H1 (cell line): ENCODE measurements around the gene SRSF9. TPM values are rescaled to one million over a fixed set of nuclear protein-coding genes. Genes with fewer than 3 reads are reported as not detected.
A peak's percentile ranks its signal among the peaks of the same experiment; 100 is the strongest.

Experiments
- CTCF ChIA-PET: fragments of 300-600 bp; sonication (Branson Sonifier 250); formaldehyde crosslinking; loops from one replicate; lab custom pipeline; 2021; ENCODE audit not compliant: partially characterized antibody; lab: Charles Lee
- POLR2A ChIA-PET: fragments of 300-600 bp; sonication (Branson Sonifier 250); formaldehyde crosslinking; loops from one replicate; lab custom pipeline; 2021; ENCODE audit warnings: inconsistent platforms; ENCODE audit not compliant: partially characterized antibody; lab: Charles Lee
- DNase-seq, 2 experiments: peaks; one replicate each; pipeline versions ENCODE4 v3.0.0 to v3.0.0-alpha.2; 2010 to 2022; ENCODE audit warnings: low spot score in 2 of 2, low read depth in 1 of 2, mixed read lengths in 1 of 2
- FAIRE-seq: peaks from 2 replicates; lab custom pipeline; 2011; peaks lifted over from hg19 to GRCh38; lab: Jason Lieb, UNC
- H2AFZ ChIP-seq: 2 replicates; pipeline ENCODE4 v1.8.1; 2012; ENCODE audit warnings: low read length, inconsistent platforms
- H2AK5ac ChIP-seq: 2 replicates; pipeline ENCODE4 v1.6.1; 2013; ENCODE audit warnings: low read depth, low read length
- H2BK120ac ChIP-seq: replicated peaks from 2 replicates; pipeline ENCODE3; 2013; ENCODE audit warnings: low read depth, low read length, inconsistent platforms
- H2BK12ac ChIP-seq: 2 replicates; pipeline ENCODE4 v1.6.1; 2013; ENCODE audit warnings: low read depth, low read length
- H2BK15ac ChIP-seq: 2 replicates; pipeline ENCODE4 v1.6.1; 2013; ENCODE audit warnings: low read length
- H2BK20ac ChIP-seq: 2 replicates; pipeline ENCODE4 v1.6.1; 2013; ENCODE audit warnings: low read length
- H2BK5ac ChIP-seq: 2 replicates; pipeline ENCODE4 v1.6.1; 2013; ENCODE audit warnings: low read depth, low read length
- H3K14ac ChIP-seq: 2 replicates; pipeline ENCODE4 v1.6.1; 2013; ENCODE audit warnings: inconsistent platforms; ENCODE audit not compliant: insufficient read length
- H3K18ac ChIP-seq: 2 replicates; pipeline ENCODE4 v1.6.1; 2013; ENCODE audit warnings: low read length; ENCODE audit errors: extremely low read depth
- H3K23ac ChIP-seq: 2 replicates; pipeline ENCODE4 v1.6.1; 2013; ENCODE audit warnings: inconsistent platforms; ENCODE audit not compliant: insufficient read length
- H3K23me2 ChIP-seq: 2 replicates; pipeline ENCODE4 v1.6.1; 2013; ENCODE audit warnings: low read depth, low read length
- H3K27ac ChIP-seq: 2 replicates; pipeline ENCODE4 v1.6.1; 2011; ENCODE audit warnings: low read depth, low read length, inconsistent platforms
- H3K27me3 ChIP-seq, 4 experiments: replicated peaks in 1 of 4; 1 replicate in 1 of 4; 2 replicates in 3 of 4; pipeline versions ENCODE4 v1.6.1 to v1.8.1; 2011 to 2013; ENCODE audit warnings: low read length in 3 of 4, mild to moderate bottlenecking in 3 of 4, inconsistent platforms in 2 of 4, mixed read lengths in 2 of 4, moderate library complexity in 1 of 4; ENCODE audit not compliant: control insufficient read depth in 3 of 4, insufficient read depth in 3 of 4; ENCODE audit errors: extremely low read depth in 1 of 4
- H3K36me3 ChIP-seq, 4 experiments: 2 replicates each; pipeline versions ENCODE4 v1.6.1 to v1.8.1; 2011 to 2013; ENCODE audit warnings: mild to moderate bottlenecking in 4 of 4, low read length in 3 of 4, moderate library complexity in 2 of 4, control low read depth in 1 of 4, inconsistent platforms in 1 of 4; ENCODE audit not compliant: insufficient read depth in 4 of 4, control insufficient read depth in 2 of 4
- H3K4ac ChIP-seq: replicated peaks from 2 replicates; pipeline ENCODE3; 2013; ENCODE audit warnings: low read length, low read depth, mixed read lengths, inconsistent platforms; ENCODE audit not compliant: insufficient read length
- H3K4me1 ChIP-seq, 4 experiments: replicated peaks in 1 of 4; 1 replicate in 1 of 4; 2 replicates in 3 of 4; pipeline versions ENCODE4 v1.6.1 to v1.8.1; 2011 to 2013; ENCODE audit warnings: low read length in 3 of 4, inconsistent platforms in 2 of 4, mixed read lengths in 1 of 4; ENCODE audit not compliant: insufficient read depth in 4 of 4, control insufficient read depth in 3 of 4
- H3K4me2 ChIP-seq, 2 experiments: 2 replicates each; pipeline versions ENCODE4 v1.6.1 to v1.8.1; 2011 to 2013; ENCODE audit warnings: low read depth in 2 of 2, low read length in 2 of 2, control low read depth in 1 of 2, inconsistent platforms in 1 of 2, mild to moderate bottlenecking in 1 of 2; ENCODE audit not compliant: insufficient read depth in 1 of 2
- H3K4me3 ChIP-seq, 4 experiments: fragments of 200-600, 300-600 bp in 1 of 4; sonication (generic), shearing (Covaris generic), sonication (Bioruptor Twin) in 1 of 4; 2 replicates each; pipeline versions ENCODE4 v1.5.1 to v1.8.1; 2011 to 2016; ENCODE audit warnings: low read length in 4 of 4, low read depth in 3 of 4, control low read depth in 2 of 4, inconsistent platforms in 2 of 4, mild to moderate bottlenecking in 2 of 4, mixed read lengths in 1 of 4, moderate library complexity in 1 of 4; ENCODE audit not compliant: insufficient read depth in 2 of 4; ENCODE audit errors: extremely low read depth in 1 of 4
- H3K56ac ChIP-seq: replicated peaks from 2 replicates; pipeline ENCODE3; 2013; ENCODE audit warnings: low read depth, mild to moderate bottlenecking, mixed read lengths, low read length, inconsistent platforms; ENCODE audit not compliant: insufficient read length
- H3K79me1 ChIP-seq: 2 replicates; pipeline ENCODE4 v1.6.1; 2013; ENCODE audit warnings: low read depth, low read length, control low read depth
- H3K79me2 ChIP-seq, 2 experiments: 2 replicates each; pipeline versions ENCODE4 v1.6.1 to v1.8.1; 2012 to 2013; ENCODE audit warnings: low read length in 2 of 2, mild to moderate bottlenecking in 2 of 2, inconsistent platforms in 1 of 2; ENCODE audit not compliant: insufficient read depth in 2 of 2, control insufficient read depth in 1 of 2
- H3K9ac ChIP-seq, 4 experiments: replicated peaks in 1 of 4; 1 replicate in 1 of 4; 2 replicates in 3 of 4; pipeline versions ENCODE4 v1.6.1 to v1.8.1; 2011 to 2013; ENCODE audit warnings: low read depth in 3 of 4, low read length in 3 of 4, control low read depth in 2 of 4, mild to moderate bottlenecking in 2 of 4, moderate library complexity in 2 of 4, inconsistent platforms in 1 of 4; ENCODE audit errors: extremely low read depth in 1 of 4
- H3K9me3 ChIP-seq, 2 experiments: 2 replicates each; pipeline versions ENCODE4 v1.6.1 to v1.8.1; 2012 to 2013; ENCODE audit warnings: mild to moderate bottlenecking in 2 of 2, moderate library complexity in 2 of 2, control low read depth in 1 of 2, inconsistent platforms in 1 of 2, low read depth in 1 of 2, low read length in 1 of 2, mixed read lengths in 1 of 2; ENCODE audit not compliant: insufficient read depth in 2 of 2
- H4K20me1 ChIP-seq, 2 experiments: replicated peaks in 1 of 2; 2 replicates each; pipeline versions ENCODE3 to v1.8.1; 2011 to 2013; ENCODE audit warnings: inconsistent platforms in 2 of 2, low read length in 2 of 2, mild to moderate bottlenecking in 1 of 2; ENCODE audit not compliant: insufficient read depth in 2 of 2, control insufficient read depth in 1 of 2
- H4K5ac ChIP-seq: 2 replicates; pipeline ENCODE4 v1.6.1; 2013; ENCODE audit warnings: low read length, low read depth, mixed read lengths, inconsistent platforms; ENCODE audit not compliant: insufficient read length
- H4K8ac ChIP-seq: 2 replicates; pipeline ENCODE4 v1.8.0; 2013; ENCODE audit warnings: mild to moderate bottlenecking, moderate library complexity, low read length, inconsistent platforms; ENCODE audit not compliant: insufficient read depth; ENCODE audit errors: extremely low read depth
- H4K91ac ChIP-seq: replicated peaks from 2 replicates; pipeline ENCODE3; 2013; ENCODE audit warnings: low read length, mixed read lengths, inconsistent platforms; ENCODE audit not compliant: insufficient read length
- BCL11A ChIP-seq, 2 experiments: IDR thresholded peaks; one replicate each; pipeline ENCODE4 v1.6.1; 2011; ENCODE audit warnings: low read depth in 2 of 2, low read length in 2 of 2, mild to moderate bottlenecking in 2 of 2
- EZH2 ChIP-seq: fragments of 200-600 bp; sonication (generic); IDR thresholded peaks from 2 replicates; pipeline ENCODE4 v1.7.1; 2012; ENCODE audit warnings: low read depth, mild to moderate bottlenecking, moderate library complexity, low read length, inconsistent platforms; ENCODE audit not compliant: severe bottlenecking
- RAD21 ChIP-seq, 2 experiments: IDR thresholded peaks in 1 of 2; conservative IDR thresholded peaks in 1 of 2; 2 replicates each; pipeline ENCODE4 v1.6.1; 2011; ENCODE audit warnings: low read depth in 2 of 2, low read length in 2 of 2, improper control_type of control experiment in 1 of 2, inconsistent platforms in 1 of 2, mild to moderate bottlenecking in 1 of 2, moderate library complexity in 1 of 2
- SIRT6 ChIP-seq: IDR thresholded peaks from one replicate; pipeline ENCODE4 v1.7.1; 2012; ENCODE audit warnings: low read length, inconsistent platforms
- WGBS, 2 experiments: shearing (Covaris generic) in 1 of 2; methylation state at CpG; one replicate each; pipeline versions ENCODE4 v1.1.6 to v1.1.7; 2013 to 2015; ENCODE audit warnings: low lambda C conversion rate in 2 of 2, mixed read lengths in 2 of 2, inconsistent platforms in 1 of 2, low coverage in 1 of 2, missing lambda C conversion rate in 1 of 2; ENCODE audit not compliant: insufficient replicate concordance in 2 of 2, insufficient coverage in 1 of 2, insufficient read length in 1 of 2; ENCODE audit errors: extremely low coverage in 1 of 2, missing lambda C conversion rate in 1 of 2; 5-methylcytosine and 5-hydroxymethylcytosine counted together
- polyA plus RNA-seq, 7 experiments: library from polyadenylated mRNA; depleted of rRNA in 3 of 7; stranded (reverse) in 5 of 7; unstranded in 2 of 7; fragments of >200 nt in 5 of 7; fragments of 200-250 nt in 2 of 7; gene quantifications; 1 replicate in 5 of 7; 2 replicates in 1 of 7; 4 replicates in 1 of 7; pipeline versions ENCODE4 v1.2.1 to v1.2.3, GENCODE V29; 2011 to 2013; ENCODE audit warnings: missing spikeins in 2 of 7, mixed read lengths in 2 of 7
- total RNA-seq: library from RNA; stranded (reverse); fragmentation: NEBNext Ultra II Directional; extraction: Animal tissue kit (Norgen Biotek cat#: 25700); gene quantifications from 2 replicates; pipeline ENCODE4 v1.2.1, GENCODE V29; 2021
- TF ChIP-seq, protein P1 (sequence below), 3 experiments: IDR thresholded peaks; 1 replicate in 2 of 3; 2 replicates in 1 of 3; pipeline versions ENCODE4 v1.5.1 to v1.6.1; 2011; ENCODE audit warnings: low read length in 3 of 3, mild to moderate bottlenecking in 3 of 3, inconsistent platforms in 2 of 3, low read depth in 1 of 3, moderate library complexity in 1 of 3; ENCODE audit not compliant: insufficient read depth in 1 of 3; ENCODE audit errors: control extremely low read depth in 1 of 3

Gene SRSF9
- total and polyA plus RNA-seq, 2 of the 8 experiments (the other 6 are each of a cell fraction or from before 2014, with no cell fraction given) = 172 to 304 TPM

DNA sequence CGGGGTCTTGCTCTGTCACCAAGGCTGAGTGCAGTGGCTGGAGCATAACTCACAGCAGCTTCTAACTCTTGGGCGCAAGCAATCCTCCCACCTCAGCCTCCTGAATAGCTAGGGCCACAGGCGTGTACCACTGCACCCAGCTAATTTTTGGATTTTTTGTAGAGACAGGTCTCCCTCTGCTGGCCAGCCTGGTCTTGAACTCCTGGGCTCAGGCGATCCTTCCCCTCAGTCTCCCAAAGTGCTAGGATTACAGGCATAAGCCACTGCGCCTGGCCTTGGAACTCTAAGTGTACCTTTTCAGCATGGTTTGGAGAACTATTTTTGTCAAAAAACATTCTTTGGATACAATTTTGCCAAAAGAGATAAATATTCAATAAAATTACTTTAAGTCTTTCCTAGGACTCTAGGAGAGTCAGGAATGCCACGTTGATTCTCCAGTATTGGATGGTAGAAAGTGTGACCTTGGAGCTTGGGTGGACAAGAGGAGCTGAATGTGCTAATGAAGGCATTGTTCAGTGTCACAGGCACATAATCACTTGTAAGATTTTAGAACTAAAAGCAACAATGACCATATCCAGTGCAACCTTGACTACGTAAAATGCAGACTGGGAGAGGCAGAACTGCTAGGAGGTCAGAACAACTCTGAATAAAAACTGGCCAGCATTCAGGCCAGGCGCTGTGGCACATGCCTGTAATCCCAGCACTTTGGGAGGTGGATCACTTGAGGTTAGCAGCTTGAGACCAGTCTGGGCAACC, 2.8 kb downstream of the SRSF9 start:
- Histone ChIP-seq H2BK12ac (no peak overlapping the region), H3K23me2 (peaks cover 5% of the 10 kb centered on the region), H3K23ac (no peak overlapping the region), H3K79me2 (peaks cover 0 to 49% of the 10 kb centered on the region in 2 experiments; a peak in 3 of 4 replicates), H2AK5ac (no peak overlapping the region)
- 72% methylated on average over 8 of the region's 8 CpGs; no CpG with 5 or more reads in 1 of the 2 experiments for WGBS, 2 experiments
- no peak for TF ChIP-seq SIRT6
- TF ChIP-seq EZH2 = no peak
- TF ChIP-seq BCL11A (IDR thresholded peaks at IDR 0.05; ENCODE audit: low read depth in 2 of 2, low read length in 2 of 2) = no peak
- TF ChIP-seq, protein P1, sequence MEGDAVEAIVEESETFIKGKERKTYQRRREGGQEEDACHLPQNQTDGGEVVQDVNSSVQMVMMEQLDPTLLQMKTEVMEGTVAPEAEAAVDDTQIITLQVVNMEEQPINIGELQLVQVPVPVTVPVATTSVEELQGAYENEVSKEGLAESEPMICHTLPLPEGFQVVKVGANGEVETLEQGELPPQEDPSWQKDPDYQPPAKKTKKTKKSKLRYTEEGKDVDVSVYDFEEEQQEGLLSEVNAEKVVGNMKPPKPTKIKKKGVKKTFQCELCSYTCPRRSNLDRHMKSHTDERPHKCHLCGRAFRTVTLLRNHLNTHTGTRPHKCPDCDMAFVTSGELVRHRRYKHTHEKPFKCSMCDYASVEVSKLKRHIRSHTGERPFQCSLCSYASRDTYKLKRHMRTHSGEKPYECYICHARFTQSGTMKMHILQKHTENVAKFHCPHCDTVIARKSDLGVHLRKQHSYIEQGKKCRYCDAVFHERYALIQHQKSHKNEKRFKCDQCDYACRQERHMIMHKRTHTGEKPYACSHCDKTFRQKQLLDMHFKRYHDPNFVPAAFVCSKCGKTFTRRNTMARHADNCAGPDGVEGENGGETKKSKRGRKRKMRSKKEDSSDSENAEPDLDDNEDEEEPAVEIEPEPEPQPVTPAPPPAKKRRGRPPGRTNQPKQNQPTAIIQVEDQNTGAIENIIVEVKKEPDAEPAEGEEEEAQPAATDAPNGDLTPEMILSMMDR (IDR thresholded peaks at IDR 0.05; ENCODE audit: control extremely low read depth in 1 of 3, insufficient read depth in 1 of 3, low read depth in 1 of 3, low read length in 3 of 3) = peak; percentile 58 to 71 (median 70)
- TF ChIP-seq RAD21 (IDR thresholded peaks at IDR 0.05 in 1 of 2, conservative IDR thresholded peaks at IDR 0.05 in 1 of 2; ENCODE audit: low read depth in 2 of 2, low read length in 2 of 2) = peak; percentile 52 to 69
- TF ChIP-seq, all 59 proteins: peak for 2
- no peak overlapping the region for H2BK120ac ChIP-seq
- no peak overlapping the region for H2BK15ac ChIP-seq
- H2BK20ac ChIP-seq = no peak overlapping the region
- no peak overlapping the region for H3K4ac ChIP-seq
- no peak for FAIRE-seq
- POLR2A ChIA-PET = interaction anchor here (0.6 to 18.7 kb wide), 22 partner anchors 8 to 951 kb away, joined by 3 to 365 read pairs (median 4); partner anchors contain the start of genes COX6A1, DYNLL1, GATC and PLA2G1B
- no peak overlapping the region for H2BK5ac ChIP-seq
- H3K4me3 ChIP-seq = peak overlapping the region in 1 of 4 experiments; percentile 21; a peak in 1 of 8 replicates
- peaks cover 31 to 47% (median 39%) of the 10 kb centered on the region in 4 experiments for H3K36me3 ChIP-seq
- no peak overlapping the region for H3K14ac ChIP-seq
- no peak overlapping the region for H4K8ac ChIP-seq
- H4K91ac ChIP-seq = no peak overlapping the region
- peak in 1 of 2 experiments; percentile 60 for DNase-seq
- no peaks in the 10 kb centered on the region for H3K9me3 ChIP-seq
- no peak overlapping the region for H4K5ac ChIP-seq
- CTCF ChIA-PET = interaction anchor here (0.6 to 9.3 kb wide), 24 partner anchors 9 to 230 kb away, joined by 3 to 152 read pairs (median 8); partner anchors contain the start of genes COX6A1, DYNLL1 and PLA2G1B
- peaks cover 12 to 18% of the 10 kb centered on the region in 2 experiments for H4K20me1 ChIP-seq
- H3K79me1 ChIP-seq = peaks cover 3% of the 10 kb centered on the region
- no peak overlapping the region for H3K9ac ChIP-seq
- H3K18ac ChIP-seq = no peak overlapping the region
- peaks cover 0 to 5% (median 0%) of the 10 kb centered on the region in 4 experiments; a peak in 2 of 7 replicates for H3K4me1 ChIP-seq
- H3K27ac ChIP-seq = no peak overlapping the region
- no peak overlapping the region; a peak in 2 of 4 replicates for H3K4me2 ChIP-seq
- H3K56ac ChIP-seq = no peak overlapping the region
- no peak overlapping the region for H2AFZ ChIP-seq
- H3K27me3 ChIP-seq = no peaks in the 10 kb centered on the region
